Measurements from ENCODE around the gene CRYGB.
"Not testable (repeated sequence)": the region's sequence is repeated elsewhere in the genome, so short reads cannot be mapped to it uniquely, and the experiment has no call there.

GRCh38 chr2:208117390-208117789, 28.6 kb downstream of the CRYGB start:
- not testable (repeated sequence) for TF ChIP-seq EZH2 (IDR thresholded peaks at IDR 0.05; ENCODE audit: borderline replicate concordance, low read depth, low read length, poor library complexity, severe bottlenecking)
- TF ChIP-seq, protein P1, sequence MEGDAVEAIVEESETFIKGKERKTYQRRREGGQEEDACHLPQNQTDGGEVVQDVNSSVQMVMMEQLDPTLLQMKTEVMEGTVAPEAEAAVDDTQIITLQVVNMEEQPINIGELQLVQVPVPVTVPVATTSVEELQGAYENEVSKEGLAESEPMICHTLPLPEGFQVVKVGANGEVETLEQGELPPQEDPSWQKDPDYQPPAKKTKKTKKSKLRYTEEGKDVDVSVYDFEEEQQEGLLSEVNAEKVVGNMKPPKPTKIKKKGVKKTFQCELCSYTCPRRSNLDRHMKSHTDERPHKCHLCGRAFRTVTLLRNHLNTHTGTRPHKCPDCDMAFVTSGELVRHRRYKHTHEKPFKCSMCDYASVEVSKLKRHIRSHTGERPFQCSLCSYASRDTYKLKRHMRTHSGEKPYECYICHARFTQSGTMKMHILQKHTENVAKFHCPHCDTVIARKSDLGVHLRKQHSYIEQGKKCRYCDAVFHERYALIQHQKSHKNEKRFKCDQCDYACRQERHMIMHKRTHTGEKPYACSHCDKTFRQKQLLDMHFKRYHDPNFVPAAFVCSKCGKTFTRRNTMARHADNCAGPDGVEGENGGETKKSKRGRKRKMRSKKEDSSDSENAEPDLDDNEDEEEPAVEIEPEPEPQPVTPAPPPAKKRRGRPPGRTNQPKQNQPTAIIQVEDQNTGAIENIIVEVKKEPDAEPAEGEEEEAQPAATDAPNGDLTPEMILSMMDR (conservative IDR thresholded peaks at IDR 0.05; ENCODE audit: low read depth, low read length): not testable (repeated sequence)
